TTC549 (cell line): ENCODE measurements around the gene PDE10A.

Experiments
- FAIRE-seq: peaks from 2 replicates; lab custom pipeline; 2012; peaks lifted over from hg19 to GRCh38; lab: Jason Lieb, UNC

PDE10A gene

DNA sequence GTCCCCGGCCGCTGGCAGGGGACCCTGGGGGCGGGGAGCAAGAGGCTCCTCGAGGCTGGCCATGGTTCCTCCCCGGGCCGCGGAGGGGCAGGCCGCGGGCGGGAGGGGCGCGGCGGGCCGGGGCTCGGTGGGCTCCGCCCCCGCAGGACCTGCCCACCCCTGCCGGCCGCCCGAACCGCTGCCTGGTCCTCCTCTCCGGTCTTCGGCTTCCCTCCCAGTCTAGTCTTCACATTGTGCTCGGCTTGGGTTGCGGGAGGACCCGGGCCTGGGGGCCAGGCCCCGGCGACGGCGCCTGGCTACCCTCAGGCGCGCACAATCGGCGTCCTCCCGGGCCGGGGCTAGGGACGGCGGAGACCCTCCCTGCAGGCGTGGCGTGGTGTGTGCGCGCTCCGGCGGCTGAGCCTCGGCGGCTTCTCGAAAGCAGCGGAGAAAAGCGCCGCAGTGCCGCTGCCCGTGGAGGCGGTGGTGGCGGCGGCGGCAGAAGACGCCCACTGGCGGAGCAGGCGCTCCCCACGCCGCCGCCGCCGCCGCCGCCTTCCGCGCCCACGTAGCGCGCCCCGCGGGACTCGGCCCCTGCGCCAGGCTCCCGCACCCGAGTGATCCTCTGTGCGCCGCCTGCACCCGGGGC, at the start of gene PDE10A:
Gene PDE10A, minus strand, starts transcription at position 493 of the 628 bp plus-strand sequence. Its CDS starts 430 bp downstream, at position 63.
- FAIRE-seq = no peak

DNA sequence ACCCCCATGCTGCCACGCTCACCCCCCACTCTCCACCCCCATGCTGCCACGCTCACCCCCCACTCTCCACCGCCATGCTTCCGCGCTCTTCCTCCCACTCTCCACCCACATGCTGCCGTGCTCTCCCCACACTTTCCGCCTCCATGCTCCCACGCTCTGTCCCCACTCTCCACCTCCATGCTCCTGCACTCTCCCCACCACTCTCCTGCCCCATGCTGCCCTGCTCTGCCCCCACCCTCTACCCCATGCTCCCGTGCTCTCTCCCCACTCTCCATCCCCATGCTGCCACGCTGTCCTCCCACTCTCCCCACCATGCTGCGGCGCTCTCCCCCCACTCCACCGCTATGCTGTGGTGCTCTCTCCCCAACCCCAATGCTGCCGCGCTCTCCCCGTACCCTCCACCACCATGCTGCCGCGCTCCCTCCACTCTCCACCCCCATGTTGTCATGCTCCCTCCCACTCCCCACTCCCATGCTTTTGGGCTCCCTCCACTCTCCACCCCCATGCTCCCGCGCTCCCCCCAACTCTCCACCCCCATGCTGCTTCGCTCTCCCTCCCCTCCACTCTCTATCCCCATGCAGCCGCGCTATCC, 46.0 kb upstream of the PDE10A start:
- no peak for FAIRE-seq

DNA sequence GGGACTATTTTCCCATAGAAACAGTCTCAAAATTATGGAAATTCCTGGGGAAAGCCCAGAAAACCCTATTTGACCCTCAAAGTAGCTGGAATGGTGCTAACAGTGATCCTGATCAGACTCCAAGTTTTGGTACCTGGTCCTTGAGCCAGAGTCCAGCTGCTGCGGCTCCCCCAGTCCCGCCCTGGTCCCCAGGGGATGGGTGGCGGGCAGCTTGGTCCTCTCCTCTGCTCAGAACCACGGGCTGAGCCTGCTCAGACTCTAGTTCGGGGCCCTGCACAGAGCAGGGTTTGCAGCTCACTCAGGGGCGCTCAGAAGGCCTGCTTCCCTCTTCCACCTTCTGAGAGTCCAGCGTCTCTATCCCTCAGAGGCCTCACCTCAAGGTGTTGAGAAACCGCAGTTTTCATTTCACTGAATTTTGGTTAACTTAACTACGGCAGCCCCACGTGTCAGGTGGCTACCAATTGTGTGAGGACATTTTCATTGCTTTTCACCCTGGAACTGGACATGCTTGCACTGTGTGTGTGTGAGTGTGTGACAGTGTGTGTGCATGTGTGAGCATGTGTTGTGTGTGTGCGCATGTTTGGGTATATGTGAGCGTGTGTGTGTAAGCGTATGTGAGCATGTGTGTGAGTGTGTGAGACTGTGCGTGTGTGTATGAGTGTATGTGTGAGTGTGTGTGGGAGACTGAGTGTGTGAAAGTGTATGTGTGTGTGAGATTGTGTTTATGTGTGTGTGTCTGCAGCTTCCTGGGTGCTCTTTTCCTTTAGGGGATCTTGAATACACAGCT, 44.2 kb upstream of the PDE10A start:
- no peak for FAIRE-seq

- no peak for FAIRE-seq
Measured at GRCh38 chr6:165705941-165706340, 42.9 kb upstream of the PDE10A start.

GRCh38 chr6:165704045-165704748, 41.2 kb upstream of the PDE10A start:
- no peak for FAIRE-seq

GRCh38 chr6:165702669-165703068, 39.6 kb upstream of the PDE10A start:
- FAIRE-seq = no peak

DNA sequence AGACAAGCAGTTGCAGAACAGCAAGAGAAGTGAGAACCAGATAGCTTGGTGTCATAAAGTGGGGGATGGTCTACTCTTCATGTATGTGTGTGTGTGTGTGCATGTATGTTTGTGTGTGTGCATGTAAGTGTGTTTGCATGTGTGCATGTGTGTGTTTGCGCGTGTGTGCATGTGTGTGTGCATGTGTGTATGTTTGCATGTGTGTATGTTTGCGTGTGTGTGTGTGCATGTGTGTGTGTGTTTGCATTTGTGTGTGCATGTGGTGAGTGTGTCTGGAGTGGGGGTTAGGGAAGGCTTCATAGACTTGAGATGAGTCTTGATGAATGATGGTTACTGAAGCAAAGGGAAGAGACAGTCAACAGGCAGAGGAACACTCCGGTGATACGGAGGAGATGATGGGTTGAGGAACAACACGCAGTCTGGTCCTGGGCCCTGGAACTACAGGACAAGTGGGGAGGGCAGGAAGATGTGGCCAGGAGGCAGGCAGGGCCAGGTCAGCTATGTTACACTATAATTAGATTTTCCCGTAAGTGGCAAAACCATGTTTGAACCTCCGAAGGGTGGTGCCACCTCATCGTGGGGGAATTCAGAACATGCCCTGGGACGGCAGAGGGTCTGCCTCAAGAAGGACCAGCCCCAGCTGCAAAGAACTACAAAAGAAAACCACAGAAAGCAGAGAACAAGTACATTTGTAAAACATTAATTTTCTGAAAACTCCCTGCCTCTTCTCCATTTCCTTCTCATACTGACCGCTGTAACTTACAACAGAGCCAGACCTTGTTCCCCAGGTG, 38.7 kb upstream of the PDE10A start:
- no peak for FAIRE-seq

DNA sequence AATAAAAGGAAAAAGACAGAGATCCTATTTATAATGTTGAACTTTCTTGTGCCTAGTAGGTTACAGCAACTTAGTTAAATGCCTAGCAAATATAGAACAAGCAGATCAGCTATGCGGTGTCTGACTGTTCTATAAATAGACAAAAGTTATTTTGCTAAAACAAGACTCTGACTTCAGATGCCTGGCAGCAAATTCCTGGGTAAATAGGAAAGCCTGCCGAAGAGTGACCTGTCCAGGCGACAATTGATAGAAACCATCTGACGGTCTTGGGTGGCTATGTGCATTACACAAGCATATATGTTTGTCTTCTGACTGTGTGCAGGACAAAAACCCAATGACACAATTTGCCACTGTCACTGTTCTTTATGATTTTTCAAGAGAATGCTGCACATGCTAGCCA, 38.0 kb upstream of the PDE10A start:
- no peak for FAIRE-seq

GRCh38 chr6:165698868-165699267, 35.8 kb upstream of the PDE10A start:
- no peak for FAIRE-seq

- no peak for FAIRE-seq
Measured at GRCh38 chr6:165697171-165697570, 34.1 kb upstream of the PDE10A start.

DNA sequence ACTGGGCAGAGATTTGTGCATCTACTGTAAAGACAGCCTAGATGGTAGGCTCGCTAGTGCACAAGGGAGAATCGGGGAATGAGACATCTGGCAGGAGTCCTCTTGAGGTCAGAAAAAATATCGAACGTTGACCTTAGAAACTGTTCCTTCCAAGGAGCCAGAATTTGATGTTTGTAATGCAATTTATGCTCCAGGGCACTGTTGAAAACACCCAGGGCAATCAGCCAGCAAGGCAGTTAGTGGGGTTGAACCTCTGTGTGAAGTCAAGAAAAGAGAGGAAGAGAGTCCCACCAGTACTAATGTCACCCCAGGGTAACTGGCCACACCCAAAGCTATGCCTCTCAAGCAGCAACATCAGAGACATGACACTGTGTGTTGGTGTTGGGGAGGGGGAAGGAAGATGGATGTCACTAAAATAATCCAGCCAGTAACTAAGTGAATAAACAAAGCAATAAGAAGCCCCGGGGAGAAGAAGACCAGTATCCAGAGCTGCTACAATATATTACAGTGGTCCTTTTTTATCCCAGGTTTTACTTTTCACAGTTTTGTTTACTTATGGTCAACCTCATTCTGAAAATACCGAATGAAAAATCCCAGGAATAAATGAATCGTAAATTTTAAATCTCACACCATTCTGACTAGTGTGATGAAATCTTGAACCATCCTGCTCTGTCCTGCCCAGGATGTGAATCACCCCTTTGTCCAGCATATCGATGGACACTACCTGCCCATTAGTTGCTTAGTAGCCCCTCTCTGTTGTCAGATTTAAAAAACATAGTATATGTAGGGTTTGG, 32.9 kb upstream of the PDE10A start:
- FAIRE-seq = no peak

DNA sequence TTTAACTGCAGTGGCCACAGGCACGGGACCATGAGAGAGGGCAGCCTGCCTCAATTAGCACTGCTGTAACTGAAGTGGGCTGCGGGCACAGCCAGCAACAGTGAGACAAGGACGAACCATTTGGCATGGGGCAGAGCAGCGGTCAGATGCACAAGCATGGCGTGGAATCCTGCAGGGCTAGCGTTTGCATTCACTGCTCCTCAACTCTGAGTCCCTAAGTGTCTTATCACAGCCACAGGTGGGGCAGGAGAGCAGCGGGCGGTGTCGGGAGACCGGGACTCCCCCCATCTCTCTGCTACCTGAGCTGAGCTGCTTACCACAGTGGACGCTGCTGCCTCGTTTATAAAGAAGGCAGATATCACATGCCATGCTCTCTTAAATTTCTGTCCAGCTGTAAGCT, 31.3 kb upstream of the PDE10A start:
- no peak for FAIRE-seq

DNA sequence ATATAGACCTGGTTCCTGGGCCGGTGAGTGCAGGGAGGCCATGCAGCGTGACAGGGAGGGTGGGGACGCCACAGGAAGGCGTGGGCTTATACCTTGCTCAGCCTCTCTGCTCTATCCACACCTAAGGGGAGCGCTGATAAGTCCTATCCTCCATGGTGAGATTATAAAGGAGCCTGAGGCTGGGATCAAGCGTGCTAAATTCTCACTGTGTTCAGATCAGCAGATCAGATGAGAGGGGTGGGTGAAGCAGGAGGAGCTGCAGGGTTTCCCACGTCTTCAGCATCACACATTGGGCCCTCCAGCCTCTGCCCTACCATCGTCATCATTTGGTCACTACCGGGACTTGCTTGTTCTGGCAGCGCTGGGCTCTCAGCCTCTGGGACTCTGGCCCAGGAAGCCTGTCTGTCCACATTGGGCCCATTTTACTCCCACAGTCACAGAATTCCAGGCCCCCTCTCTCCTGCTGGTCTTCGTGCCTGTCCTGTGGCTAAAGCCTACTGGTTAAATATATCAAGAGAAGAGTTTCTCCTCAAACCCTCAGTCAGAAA, 29.1 kb upstream of the PDE10A start:
- FAIRE-seq = no peak

- FAIRE-seq = no peak
Measured at GRCh38 chr6:165689699-165690098, 26.7 kb upstream of the PDE10A start.

GRCh38 chr6:165686596-165687365, 23.7 kb upstream of the PDE10A start:
- no peak for FAIRE-seq

DNA sequence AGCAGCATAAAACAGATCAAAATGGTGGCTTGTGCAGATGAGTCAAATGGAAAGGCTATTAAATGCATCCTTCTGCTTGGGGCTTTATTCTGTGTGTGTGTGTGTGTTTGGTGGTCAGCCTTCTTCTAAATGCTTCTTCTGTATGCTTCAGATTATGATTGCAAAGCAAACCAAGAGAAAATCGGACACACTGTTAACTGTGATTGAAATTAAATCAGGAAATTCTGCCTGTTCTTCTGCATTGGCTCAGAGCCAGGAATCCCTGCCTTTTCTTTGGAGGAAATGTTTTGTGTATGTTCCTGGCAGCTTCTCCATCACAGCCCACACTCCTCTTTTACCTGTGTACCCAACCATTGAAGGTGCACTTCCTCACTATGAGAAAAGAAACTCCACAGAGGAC, 22.3 kb upstream of the PDE10A start:
- no peak for FAIRE-seq

GRCh38 chr6:165684333-165684732, 21.3 kb upstream of the PDE10A start:
- no peak for FAIRE-seq

DNA sequence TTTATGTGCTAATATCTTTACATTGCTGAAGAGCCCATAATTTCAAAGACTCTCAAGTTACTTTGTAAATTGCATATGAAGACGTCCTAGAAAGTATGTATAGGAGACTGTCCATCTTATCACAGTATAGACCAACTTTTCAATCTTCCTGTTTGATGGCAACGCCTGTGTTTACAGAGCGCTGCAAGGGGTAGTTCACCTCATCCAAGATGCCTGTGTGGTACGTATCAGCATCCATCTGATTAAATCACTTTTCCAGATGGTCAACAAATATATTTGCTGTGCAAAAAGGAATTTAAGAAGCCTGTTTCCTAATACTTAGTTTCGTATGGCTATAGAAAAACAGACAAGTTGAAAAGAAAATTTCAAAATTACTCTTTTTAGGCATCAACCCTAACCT, 17.9 kb upstream of the PDE10A start:
- no peak for FAIRE-seq

DNA sequence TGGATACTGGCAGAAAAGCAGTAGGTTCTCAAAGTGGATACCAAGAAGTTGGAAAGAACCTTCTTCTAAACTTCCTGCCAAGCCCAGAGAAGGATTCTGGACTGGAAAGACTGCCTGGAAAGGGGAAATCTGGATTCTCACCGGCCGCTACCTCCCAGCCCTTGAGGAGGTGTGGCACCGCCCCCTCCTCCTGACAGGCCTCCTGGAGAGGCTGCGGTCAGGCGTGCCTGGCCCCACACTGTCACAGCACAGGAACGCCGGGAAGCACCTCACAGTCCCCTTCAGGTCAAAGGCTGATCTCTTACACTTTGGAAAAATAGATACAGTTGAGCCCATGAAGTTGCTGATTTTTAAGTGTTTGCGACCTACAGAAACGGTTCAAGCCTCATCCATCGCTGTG, 16.3 kb upstream of the PDE10A start:
- FAIRE-seq = no peak

- no peak for FAIRE-seq
Measured at GRCh38 chr6:165678904-165679303, 15.9 kb upstream of the PDE10A start.
